Right atrium auricular region (tissue), 2 donors: ENCODE data around the gene ASB7. TPM values are rescaled to one million over a fixed set of nuclear protein-coding genes. Genes with fewer than 3 reads are reported as not detected.

Experiments used
- DNase-seq: peaks from one replicate; pipeline ENCODE4 v3.0.0-alpha.2; 2019; ENCODE audit warnings: low spot score
- H3K27ac ChIP-seq, 2 donors: fragments of 200-600 bp; sonication (generic); 1 replicate in 1 of 2; 2 replicates in 1 of 2; pipeline ENCODE4 v1.5.1; 2016 to 2019
- H3K27me3 ChIP-seq, 2 donors: fragments of 200-600 bp; sonication (generic); one replicate each; pipeline versions ENCODE4 v1.5.1 to v1.6.0; 2017 to 2019
- H3K36me3 ChIP-seq: fragments of 200-600 bp; sonication (generic); one replicate; pipeline ENCODE4 v1.5.1; 2016
- H3K4me1 ChIP-seq, 2 donors: fragments of 200-600 bp; sonication (generic); one replicate each; pipeline versions ENCODE4 v1.5.1 to v1.6.0; 2017 to 2019
- H3K4me3 ChIP-seq, 2 donors: fragments of 200-600 bp; sonication (generic); 1 replicate in 1 of 2; 2 replicates in 1 of 2; pipeline ENCODE4 v1.5.1; 2017 to 2019; ENCODE audit warnings: mild to moderate bottlenecking in 1 of 2, moderate library complexity in 1 of 2
- H3K9me3 ChIP-seq, 2 donors: fragments of 200-600 bp; sonication (generic); one replicate each; pipeline ENCODE4 v1.5.1; 2019
- total RNA-seq, 2 donors: library from RNA; depleted of rRNA; stranded (reverse); fragments of >200 nt; gene quantifications; one replicate each; pipeline ENCODE4 v1.1.0, GENCODE V29; 2016
- TF ChIP-seq, protein P1 (sequence below), 2 donors: fragments of 200-600 bp; sonication (generic); IDR thresholded peaks; one replicate each; pipeline ENCODE4 v1.5.1; 2019; ENCODE audit warnings: antibody characterized with exemption in 2 of 2

ASB7 gene
- total RNA-seq, 2 donors from 2014 or later: 5.5 to 6.2 TPM

DNA sequence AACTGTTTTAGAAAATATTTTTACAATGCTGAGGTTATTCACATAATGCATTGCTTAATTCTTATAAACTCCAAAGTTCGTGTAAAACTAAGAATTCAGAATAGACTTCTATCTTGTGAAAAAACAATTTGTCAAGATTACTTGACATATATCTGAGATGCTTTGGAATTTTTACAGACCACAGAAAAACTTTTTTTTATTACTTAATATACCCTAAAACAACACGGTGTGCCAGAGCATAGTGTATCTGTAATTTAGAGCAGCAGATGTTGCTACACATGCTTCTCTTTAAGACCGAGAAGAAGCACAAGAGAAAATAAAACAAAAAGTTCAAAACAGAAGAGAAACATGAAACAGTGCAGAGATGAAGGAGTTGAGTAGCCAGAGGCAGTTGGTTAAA, 26.4 kb downstream of the ASB7 start:
- TF ChIP-seq, protein P1, sequence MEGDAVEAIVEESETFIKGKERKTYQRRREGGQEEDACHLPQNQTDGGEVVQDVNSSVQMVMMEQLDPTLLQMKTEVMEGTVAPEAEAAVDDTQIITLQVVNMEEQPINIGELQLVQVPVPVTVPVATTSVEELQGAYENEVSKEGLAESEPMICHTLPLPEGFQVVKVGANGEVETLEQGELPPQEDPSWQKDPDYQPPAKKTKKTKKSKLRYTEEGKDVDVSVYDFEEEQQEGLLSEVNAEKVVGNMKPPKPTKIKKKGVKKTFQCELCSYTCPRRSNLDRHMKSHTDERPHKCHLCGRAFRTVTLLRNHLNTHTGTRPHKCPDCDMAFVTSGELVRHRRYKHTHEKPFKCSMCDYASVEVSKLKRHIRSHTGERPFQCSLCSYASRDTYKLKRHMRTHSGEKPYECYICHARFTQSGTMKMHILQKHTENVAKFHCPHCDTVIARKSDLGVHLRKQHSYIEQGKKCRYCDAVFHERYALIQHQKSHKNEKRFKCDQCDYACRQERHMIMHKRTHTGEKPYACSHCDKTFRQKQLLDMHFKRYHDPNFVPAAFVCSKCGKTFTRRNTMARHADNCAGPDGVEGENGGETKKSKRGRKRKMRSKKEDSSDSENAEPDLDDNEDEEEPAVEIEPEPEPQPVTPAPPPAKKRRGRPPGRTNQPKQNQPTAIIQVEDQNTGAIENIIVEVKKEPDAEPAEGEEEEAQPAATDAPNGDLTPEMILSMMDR (IDR thresholded peaks at IDR 0.05): no peak
- no peaks in the 10 kb centered on the region for H3K27me3 ChIP-seq
- no peaks in the 10 kb centered on the region for H3K9me3 ChIP-seq
- no peak overlapping the region for H3K27ac ChIP-seq
- no peak for DNase-seq
- H3K36me3 ChIP-seq: peaks cover 6% of the 10 kb centered on the region
- H3K4me1 ChIP-seq: no peaks in the 10 kb centered on the region
- H3K4me3 ChIP-seq: no peak overlapping the region

DNA sequence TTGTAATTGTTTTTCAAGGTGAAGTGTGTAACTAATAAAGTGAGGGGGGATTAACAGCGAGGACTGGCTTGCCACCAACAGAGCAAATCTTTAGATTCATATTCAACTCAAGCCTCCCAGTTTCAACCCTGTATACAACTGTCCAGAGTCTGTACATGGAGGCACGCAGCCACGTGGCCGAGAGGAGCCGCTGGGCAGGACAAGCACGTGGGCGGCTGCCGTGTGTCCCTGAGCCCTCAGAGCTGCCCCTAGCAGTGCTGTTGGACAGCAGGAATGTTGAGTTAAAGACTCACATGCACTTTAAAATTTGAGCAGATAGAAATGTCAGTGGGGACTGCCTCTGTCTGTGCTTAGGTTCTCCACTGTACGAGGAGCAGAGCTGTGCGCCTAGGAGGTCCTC, 29.4 kb downstream of the ASB7 start:
- Histone ChIP-seq H3K27ac (no peak overlapping the region), H3K9me3 (no peaks in the 10 kb centered on the region), H3K4me3 (no peak overlapping the region), H3K36me3 (peaks cover 6% of the 10 kb centered on the region), H3K4me1 (no peaks in the 10 kb centered on the region), H3K27me3 (no peaks in the 10 kb centered on the region)
- TF ChIP-seq, protein P1 (IDR thresholded peaks at IDR 0.05): no peak
- no peak for DNase-seq

DNA sequence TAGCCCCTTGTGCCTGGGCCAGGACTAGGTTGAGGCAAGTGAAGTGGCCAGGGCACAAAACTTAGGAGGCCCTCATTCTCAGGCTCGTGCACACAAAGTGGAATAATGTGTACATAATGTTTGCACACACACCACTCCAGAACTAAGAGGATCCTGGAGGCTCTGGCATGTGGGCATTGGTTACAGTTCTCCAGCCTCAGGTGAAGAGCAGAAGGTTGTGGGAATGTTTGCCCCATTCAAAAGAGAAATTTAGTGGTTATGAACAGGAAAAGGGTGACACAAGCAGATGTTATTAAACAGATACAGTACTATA, 31.3 kb downstream of the ASB7 start:
- Histone ChIP-seq H3K27me3 (no peaks in the 10 kb centered on the region), H3K4me1 (no peaks in the 10 kb centered on the region), H3K9me3 (no peaks in the 10 kb centered on the region), H3K4me3 (no peak overlapping the region), H3K27ac (no peak overlapping the region), H3K36me3 (peaks cover 6% of the 10 kb centered on the region)
- DNase-seq: no peak
- TF ChIP-seq, protein P1 (IDR thresholded peaks at IDR 0.05): no peak

DNA sequence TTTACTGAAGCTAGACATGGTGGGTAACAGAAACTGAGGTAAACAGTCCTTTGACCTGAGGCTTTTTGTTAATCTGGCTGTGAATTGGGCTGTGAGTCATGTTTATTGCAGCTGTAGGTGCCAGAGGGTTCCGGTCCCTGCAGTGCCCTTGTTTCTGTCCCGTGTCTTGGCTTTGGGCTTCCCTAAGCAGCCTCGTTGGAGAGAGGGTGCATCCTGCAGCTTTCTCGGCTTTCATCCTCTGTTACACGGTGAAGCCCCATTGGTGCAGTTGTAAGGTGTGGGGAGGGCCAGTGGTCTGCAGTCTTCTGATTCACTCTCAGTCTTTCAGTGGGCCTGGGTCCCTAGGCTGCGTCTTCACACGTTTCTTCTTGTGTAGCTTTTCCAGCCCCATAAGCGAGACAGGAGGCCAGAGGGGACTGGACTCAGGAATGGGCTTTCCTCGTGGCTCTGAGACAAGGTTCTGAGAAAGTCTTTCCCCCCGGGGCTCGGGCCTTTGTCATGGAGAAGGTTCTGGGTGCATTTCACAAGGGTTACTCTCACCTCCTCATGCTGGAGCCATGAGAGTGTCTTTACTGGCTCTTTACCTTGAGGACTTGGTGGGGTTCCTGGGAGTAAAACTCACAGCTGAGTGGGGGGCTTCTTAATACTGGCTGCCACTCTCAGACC, 33.1 kb downstream of the ASB7 start:
- TF ChIP-seq, protein P1 (IDR thresholded peaks at IDR 0.05): no peak
- Histone ChIP-seq H3K27me3 (no peaks in the 10 kb centered on the region), H3K36me3 (no peaks in the 10 kb centered on the region), H3K27ac (no peak overlapping the region), H3K4me3 (no peak overlapping the region), H3K9me3 (no peaks in the 10 kb centered on the region), H3K4me1 (no peaks in the 10 kb centered on the region)
- no peak for DNase-seq

DNA sequence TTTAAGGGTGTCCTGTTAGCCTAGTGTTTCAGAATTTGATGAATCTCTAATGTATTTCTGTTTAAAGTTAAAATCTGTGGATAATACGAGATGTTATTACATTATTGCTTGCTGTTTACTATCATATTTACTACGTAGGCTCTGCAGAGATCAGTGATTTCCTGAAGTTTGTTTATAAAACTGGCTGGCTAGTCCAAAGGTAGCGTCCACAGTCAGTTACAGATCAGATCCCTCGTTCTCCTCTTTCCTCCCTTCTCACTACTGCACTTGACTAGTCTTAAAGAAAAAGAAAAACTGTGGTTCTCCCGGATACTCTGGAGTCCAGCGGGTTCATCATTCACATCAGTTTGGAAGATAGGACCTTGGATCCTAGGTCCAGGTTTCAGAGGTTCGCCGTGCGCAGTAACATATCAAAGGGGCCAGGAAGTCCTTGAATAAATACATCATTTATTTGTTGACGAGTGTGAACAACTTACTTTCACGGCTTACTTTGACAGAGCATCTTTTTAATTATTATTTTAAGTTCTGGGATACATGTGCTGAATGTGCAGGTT, 35.9 kb downstream of the ASB7 start:
- DNase-seq: no peak
- H3K4me3 ChIP-seq: no peak overlapping the region
- TF ChIP-seq, protein P1 (IDR thresholded peaks at IDR 0.05): no peak

More for the DNA sequence above, 35.9 kb downstream of the ASB7 start:
- Histone ChIP-seq H3K4me1 (no peaks in the 10 kb centered on the region), H3K27me3 (no peaks in the 10 kb centered on the region), H3K36me3 (no peaks in the 10 kb centered on the region), H3K27ac (no peak overlapping the region), H3K9me3 (no peaks in the 10 kb centered on the region)
